GM21576 (cell line): ENCODE results near the gene SIN3A.
A peak's percentile ranks its signal among the peaks of the same experiment; 100 is the strongest.
"Not testable (repeated sequence)": the region's sequence is repeated elsewhere in the genome, so short reads cannot be mapped to it uniquely, and the experiment has no call there.

ENCODE experiments used
- ATAC-seq: cut with Tn5 transposase; IDR thresholded peaks from one replicate; pipeline ENCODE4 v1.9.1; 2021; ENCODE audit warnings: mild to moderate bottlenecking, moderate library complexity; ENCODE audit not compliant: unreplicated experiment

Gene SIN3A

DNA sequence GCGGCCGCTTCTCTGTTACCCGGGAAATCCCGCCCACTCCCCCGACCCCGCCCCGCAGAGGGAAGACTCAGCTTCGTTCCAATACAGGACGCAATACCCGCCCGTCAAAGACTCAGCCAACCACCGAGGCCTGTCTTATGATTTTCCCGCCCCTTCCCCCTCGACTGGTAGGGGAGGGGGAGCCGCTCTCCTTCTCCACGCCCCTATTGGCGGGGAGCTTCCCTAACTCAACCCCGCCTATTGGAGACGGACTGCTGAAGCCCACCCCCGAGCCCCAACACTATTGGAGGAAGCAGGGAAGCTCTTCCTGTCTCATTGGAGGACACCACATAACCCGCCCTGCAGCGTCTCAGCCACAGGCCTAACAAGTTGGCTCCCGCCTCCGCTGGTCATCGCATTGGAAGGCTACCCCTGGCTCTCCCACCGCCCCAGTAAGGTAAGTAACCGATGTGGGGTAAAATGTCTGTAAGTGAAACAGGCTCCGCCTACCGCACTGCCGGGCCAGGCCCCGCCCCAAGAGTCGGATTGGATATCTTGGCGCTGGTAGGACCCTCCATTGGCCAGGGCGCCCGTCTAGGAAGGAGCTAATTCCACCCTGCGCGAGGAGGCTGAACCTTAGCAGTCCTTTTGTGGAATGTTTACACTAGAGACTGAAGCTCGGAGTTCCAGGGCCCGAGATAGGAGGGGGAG lies at the start of gene SIN3A:
SIN3A (minus strand) TSS at position 17 of the 690 bp plus-strand sequence. CDS start 21,315 bp downstream, outside the sequence.
- peak; percentile 40 for ATAC-seq

DNA sequence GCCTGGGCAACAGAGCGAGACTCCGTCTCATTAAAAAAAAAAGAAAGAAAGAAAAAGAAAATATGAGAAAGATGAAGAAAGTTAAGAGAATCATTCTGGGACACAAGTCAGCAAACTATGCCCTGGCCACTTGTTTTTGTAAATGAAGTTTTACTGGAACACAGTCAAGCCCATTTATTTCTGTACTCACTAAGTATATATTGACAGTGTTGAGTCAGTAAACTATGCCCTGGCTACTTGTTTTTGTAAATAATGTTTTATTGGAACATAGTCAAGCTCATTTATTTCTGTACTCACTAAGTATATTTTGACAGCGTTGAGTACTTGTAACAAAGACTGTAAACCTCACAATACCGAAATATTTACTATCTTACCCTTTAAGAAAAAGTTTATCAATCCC lies 42.2 kb upstream of the SIN3A start:
- ATAC-seq: no peak

DNA sequence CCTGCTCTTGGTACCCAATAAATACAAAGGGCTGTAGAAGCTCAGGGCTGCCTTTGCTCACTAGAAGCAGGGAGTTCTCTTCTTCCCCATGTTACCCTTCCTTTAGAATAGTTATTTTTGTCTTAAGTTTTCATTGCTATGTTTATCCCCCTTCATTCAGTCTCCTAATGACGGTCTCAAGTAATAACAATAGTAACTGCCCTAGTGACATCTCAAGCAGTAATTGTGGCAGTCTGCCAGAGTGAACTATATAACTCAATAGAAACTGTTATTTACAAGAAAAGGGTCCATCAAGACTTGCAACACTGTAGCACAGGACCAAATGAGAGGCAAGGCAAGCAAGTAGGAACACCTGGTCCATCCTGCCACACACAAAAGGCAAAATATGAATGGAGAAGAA lies 32.5 kb upstream of the SIN3A start:
- no peak for ATAC-seq

DNA sequence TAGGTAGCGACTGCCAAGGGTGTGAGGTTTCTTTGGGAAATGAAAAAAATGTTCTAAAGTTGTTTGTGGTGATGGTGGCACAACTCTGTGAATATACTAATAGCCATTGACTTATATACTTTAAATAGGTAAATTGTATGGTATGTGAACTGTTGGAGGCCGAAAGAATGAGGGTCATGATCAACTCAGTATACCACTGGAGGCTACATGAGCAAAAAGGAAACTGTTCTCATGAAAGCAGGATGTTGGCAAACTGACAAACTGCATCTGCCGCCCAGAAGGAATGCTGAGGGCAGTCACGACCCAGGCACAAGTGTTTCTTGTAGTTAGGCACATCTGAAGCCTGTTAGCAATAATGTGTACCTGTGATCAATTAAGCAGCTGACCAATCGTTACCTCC lies 32.1 kb upstream of the SIN3A start:
- ATAC-seq: not testable (repeated sequence)

DNA sequence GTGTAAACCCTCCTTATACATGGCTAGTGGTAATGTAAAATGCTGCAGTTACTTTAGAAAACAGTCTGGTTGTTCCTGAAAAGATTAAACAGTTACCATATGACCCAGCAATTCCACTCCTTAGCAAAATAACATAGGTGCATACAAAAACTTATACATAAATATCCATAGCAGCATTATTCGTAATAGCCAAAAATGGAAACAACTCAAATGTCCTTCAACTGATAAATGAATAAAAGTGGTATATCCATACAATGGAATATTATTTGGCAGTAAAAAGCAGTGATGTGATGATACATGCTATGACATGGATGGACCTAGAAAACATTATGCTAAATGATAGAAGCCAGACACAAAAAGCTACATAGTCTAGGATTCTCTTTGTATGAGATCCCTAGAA lies 31.6 kb upstream of the SIN3A start:
- no peak for ATAC-seq

DNA sequence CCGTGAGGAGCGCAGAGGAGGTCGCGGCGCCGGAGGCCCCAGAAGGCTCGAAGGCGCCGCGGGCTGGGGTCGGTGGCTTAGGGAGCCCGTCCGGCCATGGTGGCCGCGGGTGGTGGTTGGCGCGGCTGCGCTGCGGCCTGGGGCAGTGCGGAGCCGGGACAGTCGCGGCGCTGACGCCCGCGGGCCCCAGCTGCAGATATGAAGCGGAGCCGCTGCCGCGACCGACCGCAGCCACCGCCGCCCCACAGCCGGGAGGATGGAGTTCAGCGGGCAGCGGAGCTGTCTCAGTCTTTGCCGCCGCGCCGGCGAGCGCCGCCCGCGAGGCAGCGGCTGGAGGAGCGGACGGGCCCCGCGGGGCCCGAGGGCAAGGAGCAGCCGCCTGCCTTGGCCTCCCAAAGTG lies 29.0 kb upstream of the SIN3A start:
- not testable (repeated sequence) for ATAC-seq

DNA sequence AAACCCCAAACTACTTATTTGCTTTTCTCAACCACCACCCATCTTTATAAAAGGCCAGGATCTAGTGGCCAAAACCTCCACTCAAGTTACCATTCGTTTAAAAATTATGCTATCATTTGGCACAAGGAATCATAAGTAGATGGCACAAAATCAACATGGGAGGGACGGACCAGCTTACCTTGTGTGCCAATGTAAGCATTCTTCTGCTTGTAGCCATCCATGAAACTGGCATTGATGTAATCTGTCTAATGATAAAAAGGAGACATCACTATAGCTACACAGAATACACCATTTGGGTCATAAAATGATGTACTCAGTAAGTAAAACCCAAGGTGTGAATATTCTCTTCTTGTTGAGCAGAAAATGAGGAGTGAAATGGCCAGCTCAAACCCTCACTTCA lies 28.2 kb upstream of the SIN3A start:
- ATAC-seq: no peak

DNA sequence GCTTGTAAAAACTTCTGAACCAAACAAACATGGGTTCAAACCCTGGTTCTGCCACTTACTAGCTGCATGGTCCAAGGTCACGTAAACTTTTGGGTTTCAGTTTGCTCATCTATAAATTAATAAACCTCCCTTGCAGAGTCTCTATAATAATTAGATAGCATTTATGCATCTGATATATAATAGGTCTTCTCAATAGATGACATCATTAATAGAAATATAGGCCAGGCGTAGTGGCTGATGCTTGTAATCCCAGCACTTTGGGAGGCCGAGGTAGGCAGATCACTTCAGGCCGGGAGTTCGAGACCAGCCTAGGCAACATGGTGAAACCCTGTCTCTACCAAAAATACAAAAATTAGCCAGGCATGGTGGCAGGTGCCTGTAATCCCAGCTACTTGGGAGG lies 25.6 kb upstream of the SIN3A start:
- ATAC-seq: not testable (repeated sequence)

DNA sequence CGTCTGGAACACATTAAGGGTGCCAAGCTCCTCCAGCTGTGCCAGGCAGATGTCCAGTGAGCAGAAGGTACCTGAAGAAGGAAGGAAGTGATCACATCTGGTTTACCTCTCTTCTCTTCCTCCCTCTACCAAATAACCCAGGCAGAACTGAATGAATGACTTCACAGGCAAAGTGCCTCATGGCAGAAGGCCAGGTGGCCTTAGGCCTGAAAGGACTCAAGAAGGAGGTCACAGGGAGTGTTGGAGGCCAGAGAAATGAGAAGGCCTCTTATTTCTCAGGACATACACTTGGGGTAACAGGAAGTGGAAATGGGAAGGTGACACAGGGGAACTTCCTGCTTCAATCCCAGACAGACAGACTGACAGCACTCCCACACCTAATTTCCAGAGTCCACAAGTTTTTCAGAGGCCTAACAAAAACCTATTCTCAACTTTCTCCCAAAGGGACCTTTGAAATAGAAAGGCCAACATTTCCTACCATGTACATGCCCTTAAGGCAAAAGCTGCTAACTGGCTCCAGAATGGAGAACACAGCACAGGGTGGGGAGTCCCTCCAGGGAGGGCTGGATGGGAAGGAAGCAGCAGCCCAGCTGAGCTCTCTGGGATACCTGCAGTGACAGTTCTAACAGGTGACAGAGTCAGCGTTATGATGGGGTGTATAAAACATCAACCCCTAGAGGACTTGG lies 17.6 kb upstream of the SIN3A start:
- no peak for ATAC-seq

DNA sequence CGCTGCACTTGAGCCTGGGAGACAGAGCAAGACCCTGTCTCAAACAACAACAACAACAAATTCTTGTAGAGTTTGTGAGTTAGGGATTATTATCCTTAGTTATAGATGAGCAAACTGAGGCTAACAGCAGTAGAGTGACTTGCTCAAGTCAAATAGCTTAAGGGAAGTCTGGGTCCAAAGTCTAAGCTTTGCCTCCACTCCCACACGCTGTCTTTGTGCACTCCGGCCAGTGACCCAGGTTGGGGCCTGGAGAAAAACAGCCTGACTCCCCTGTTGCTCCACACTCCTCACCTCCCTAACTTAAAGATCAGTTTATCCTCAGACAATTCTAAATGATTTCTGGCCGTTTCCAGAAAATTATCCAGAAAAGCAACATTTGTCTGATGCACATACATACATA lies 9.2 kb upstream of the SIN3A start:
- ATAC-seq: no peak

DNA sequence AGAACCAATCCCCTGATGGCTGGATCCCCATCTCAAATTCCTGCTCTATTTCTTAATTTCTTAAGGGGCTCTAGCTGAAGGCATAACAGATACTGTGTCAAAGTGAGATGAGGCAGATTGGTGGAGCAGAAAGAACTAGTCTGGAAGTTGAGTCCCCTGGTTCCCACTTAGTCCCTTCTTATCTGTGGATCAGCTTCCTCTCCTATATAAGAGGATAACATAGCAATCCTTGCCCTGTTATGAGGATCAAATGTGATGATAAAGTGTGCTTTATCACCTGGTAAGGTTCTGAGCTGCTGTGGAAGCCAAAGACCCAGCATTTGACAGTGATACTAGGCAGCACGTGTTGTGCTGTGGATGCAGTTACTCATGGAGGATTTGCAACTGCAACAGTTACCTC lies 8.1 kb upstream of the SIN3A start:
- ATAC-seq: no peak

DNA sequence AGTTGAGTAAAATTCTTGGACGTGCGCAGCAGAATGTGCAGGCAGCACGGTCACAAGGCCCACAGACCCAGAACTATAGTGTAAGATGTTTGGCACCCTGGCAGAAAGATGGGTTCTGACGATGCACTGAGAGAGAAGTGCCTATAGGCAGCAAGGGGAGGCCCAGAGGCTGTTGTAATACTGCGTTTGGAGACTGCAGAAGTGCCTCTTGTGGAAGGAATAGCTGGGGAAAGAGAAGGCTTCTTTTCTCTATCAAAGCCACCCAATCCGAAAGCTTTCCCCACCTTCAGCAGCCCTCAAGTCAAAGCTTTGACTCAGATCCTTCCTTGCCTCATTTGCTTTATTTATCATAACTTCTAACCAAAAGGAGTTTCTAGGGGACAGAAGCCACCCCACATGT lies 5.2 kb upstream of the SIN3A start:
- ATAC-seq: no peak

DNA sequence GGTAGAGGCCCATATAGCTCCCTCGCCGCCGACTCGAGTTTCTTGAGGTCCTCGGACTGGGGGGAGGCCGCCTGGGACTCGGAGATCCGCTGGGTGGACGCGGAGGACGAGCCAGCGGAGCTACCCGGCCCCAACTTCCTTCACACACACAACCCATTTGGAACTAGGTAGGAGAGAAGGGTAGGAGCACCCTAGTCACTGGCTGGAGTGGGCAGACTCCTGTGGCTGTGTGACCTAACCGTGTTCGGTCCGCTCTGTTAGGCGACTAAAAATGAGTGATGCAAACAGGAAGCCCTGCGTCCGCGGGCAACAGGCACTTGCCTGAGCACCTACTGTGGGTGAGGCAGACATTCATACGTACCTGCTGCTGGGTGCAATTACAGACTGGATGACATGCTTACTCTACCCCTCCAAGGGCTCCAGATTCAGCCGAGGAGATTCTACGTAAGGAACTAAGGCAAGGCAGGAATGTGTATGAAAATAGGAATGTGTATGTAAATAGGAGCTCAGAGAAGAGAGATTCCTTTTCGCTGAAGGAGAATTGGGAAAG lies 4.6 kb upstream of the SIN3A start:
- ATAC-seq: no peak

DNA sequence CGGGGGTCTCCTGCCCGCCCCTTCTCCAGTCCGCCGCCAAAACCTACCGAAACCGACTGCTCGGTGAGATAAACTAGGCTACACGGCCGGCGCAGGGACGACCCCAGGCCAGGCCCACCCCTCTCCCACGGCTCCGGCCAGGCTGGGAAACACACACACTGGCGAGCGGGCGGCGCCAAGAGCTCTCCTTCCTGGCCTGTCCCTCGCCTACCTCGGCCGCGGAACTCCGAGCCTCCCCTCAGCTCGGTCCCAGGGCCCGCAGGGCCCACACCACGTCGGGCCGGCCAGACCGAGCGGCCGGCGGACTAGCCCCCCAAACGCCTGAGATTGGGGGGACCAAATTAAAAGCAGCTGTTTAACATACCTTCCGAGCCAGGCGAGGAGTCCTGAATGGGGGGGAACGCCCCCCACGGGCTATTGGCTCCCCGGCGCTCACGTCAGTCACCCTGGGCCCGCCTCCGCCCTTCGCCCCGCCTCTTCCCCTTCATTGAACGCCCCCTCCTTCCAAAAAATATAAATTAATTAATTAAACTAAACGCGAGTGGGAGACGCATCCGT lies 4.0 kb upstream of the SIN3A start:
- no peak for ATAC-seq

DNA sequence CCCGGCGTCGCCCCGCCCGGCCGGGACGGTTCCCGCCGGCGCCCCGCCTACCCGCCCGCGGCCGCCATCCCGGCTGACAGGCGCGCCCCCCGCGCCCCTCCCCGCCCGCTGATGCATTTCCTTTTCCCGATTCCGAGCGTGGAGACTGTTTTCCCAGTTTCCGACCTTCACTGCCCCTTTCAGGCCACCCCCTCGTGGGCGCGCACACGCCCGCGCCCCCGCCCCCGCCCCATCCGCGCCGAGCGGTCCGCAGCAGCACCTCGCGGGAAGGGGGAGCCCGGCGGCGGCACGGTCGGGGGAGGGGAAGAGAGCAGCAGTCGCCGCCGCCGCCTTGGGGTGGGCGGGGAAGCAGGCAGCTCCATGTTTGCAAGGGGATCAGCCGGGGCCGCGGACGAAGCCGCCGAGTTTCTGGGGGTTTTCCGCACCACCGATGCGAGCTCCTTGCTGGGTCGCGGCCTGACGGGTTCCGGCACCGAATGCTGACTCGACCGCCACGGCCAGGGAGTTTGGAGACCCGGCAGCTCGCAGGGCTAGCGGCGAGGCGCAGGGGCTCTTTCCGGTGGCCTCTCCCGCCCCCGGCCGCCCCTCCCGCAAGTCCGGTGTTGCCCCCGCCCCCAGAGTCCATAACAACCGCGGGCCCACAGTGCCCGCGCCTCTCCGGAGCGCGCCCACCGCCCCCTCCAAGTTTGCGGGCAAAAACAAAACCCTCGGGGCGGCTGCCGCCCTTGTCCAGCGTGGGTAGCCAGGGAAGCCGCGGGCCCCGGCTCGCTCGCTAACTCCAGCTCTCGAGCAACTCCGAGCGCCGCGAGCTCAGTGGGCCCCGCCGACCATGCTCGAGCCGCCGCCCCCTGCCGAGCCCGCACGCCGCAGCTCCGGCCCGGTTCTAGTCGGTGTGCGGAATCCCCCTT lies 3.2 kb upstream of the SIN3A start:
- no peak for ATAC-seq

DNA sequence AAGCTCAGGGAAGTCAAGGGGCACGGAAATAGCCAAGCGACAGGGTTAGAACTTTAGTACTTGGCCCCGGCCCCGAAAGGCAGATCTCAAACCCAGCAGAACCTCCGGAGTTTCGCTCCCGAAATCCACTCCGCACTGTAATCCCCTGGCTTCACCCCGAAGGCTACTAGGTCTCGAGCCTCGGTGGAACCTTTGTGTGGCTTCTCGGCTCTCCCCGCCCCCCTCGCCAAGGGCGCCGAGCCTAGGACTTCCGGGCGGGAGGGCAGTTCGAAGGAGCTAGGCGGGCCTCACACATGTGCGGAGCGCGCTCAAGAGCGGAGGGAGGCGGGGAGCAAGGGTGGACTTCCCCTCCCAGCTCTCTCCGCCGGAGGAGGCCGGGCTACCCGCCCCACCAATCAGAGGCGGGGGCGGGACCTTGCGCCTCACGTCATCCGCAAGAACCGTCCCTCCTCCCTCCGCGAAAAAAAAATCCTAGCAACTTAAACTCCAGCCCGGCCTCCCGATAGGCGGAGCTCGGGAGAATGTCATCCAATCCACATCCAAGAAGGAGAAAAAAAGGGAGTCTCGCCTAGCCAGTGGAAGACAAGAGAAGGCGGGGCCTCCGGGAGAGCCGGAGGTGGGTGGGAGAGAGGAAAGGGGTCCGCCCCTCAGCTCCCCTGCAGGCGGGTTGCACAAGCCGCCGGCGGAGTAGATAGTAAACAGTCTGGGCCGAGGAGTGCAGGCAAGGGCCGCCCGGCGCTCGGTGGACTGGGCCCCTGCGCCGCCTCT lies 2.4 kb upstream of the SIN3A start:
- ATAC-seq: peak; percentile 27

DNA sequence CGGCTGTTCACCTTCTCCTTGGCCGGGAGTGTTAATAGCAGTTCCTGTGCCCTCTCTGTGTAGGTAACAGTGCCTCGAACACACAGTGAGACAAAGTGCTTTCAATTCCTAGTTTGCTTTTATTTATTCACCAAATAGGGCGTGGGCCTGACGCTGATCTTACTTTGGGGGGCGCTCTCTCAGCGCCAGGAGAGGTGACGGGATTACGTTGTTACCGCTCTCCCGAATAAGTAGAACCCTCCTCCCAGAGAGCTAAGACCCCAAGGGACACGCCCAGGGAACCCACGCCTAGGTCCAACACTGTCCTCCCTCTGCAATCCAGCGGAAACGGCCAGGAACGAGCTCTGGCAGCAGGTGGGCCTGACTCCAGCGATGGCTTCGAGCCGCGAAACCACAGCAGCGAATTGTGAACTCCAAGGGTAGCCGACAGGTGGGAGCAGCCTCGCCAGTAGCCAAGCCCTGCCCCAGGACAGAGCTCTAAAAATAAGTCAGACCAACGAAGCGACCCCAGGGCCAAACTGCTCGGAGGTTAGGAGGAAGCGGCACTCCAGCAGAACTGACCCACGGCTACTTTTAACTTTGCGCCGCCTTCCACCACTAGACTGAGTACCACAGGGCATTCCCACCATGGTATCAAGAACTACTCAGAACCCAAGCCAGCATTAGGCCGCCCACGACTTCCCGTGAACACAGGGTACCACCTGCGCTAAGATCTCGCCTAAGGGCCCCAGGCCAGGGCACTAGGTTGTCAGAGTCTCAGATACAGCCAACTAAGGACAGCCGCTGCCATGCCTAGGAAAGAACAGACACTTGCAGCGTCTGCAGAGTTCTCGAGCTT lies 1.6 kb upstream of the SIN3A start:
- ATAC-seq: no peak

DNA sequence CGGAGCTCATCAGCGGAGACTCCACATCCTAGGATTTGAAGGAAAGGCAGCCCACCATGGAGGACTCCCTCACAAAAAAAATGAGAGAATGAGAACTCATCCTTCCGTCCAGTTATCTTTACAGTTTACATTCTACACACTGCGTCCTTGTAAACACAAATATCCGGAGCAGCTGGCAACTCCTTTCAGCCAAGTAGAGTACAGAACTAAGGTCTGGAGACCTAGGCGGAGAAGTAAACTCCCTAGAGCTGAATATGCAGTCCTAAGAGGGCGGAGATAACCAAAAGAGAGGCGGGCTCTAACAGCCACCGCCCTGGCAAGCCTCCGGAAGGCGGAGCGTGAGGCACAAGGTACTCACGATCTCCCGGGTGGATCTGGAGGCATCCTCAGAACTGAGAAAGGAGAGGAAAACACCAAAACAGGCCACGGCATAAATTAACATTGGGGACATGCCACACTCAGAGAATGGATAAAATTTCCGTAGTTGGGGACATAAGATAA lies 924 bp upstream of the SIN3A start:
- no peak for ATAC-seq

DNA sequence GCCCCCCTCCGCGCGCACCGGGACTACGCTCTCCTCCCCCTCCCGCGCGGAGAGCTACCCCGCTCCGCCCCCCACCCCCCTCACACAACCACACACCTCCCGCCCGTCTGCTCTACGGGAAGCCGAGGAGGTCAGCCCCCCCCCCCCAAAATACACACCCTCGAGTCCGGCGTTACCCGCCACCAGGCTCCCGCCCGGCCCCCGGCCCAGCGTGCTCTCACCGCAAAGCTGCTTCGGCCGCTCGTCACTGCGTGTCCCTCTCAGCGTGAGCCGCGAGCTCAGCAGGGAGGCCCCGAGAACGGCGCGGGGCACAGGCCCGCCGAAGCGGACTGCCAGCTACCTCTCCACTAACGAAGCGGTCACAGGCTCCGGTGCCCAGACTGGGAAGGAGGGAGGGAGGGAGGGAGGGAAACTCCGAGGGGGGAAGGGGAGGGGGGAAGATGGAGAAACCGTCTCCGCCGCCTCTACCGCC lies 252 bp downstream of the SIN3A start:
- no peak for ATAC-seq
